Natural killer cell (primary cell): Measurements from ENCODE around the gene BIRC7. TPM values are rescaled to one million over a fixed set of nuclear protein-coding genes. Genes with fewer than 3 reads are reported as not detected.

Experiments used
- ATAC-seq, 3 donors: fragments of 150-1000 bp in 2 of 3; fragments of 200-7000 bp in 1 of 3; cut with Tn5 transposase; 1 replicate in 1 of 3; 2 replicates in 2 of 3; pipeline ENCODE4 v1.10.0; 2021; ENCODE audit warnings: mild to moderate bottlenecking in 2 of 3, moderate library complexity in 2 of 3
- DNase-seq, 2 donors: peaks; one replicate each; pipeline versions ENCODE4 v3.0.0 to v3.0.0-alpha.2; 2013 to 2021; ENCODE audit warnings: mixed read lengths in 1 of 2
- H3K27ac ChIP-seq: one replicate; pipeline ENCODE4 v1.5.1; 2013; ENCODE audit warnings: mild to moderate bottlenecking, low read length
- H3K27me3 ChIP-seq: one replicate; pipeline ENCODE4 v1.6.1; 2013; ENCODE audit warnings: low read length; ENCODE audit not compliant: control insufficient read depth, insufficient read depth
- H3K36me3 ChIP-seq: one replicate; pipeline ENCODE4 v1.6.1; 2013; ENCODE audit warnings: low read length; ENCODE audit not compliant: control insufficient read depth, insufficient read depth
- H3K4me1 ChIP-seq: one replicate; pipeline ENCODE4 v1.6.1; 2013; ENCODE audit warnings: low read length; ENCODE audit not compliant: control insufficient read depth, insufficient read depth
- H3K4me3 ChIP-seq: one replicate; pipeline ENCODE4 v1.5.1; 2013; ENCODE audit warnings: low read length
- H3K9me3 ChIP-seq: one replicate; pipeline ENCODE4 v1.6.1; 2013; ENCODE audit warnings: low read length; ENCODE audit not compliant: control insufficient read depth, insufficient read depth
- H3K27ac Mint-ChIP-seq, 2 donors: one replicate each; pipeline ENCODE4 v1.8.0; 2022; ENCODE audit warnings: mild to moderate bottlenecking in 2 of 2, mixed read lengths in 2 of 2, moderate library complexity in 1 of 2
- H3K27me3 Mint-ChIP-seq, 2 donors: one replicate each; pipeline ENCODE4 v1.8.0; 2022; ENCODE audit warnings: low read depth in 2 of 2, mixed read lengths in 2 of 2
- H3K36me3 Mint-ChIP-seq: one replicate; pipeline ENCODE4 v1.8.0; 2022; ENCODE audit warnings: mixed read lengths
- H3K4me1 Mint-ChIP-seq, 2 donors: one replicate each; pipeline ENCODE4 v1.8.0; 2022; ENCODE audit warnings: mixed read lengths in 2 of 2
- H3K4me3 Mint-ChIP-seq: one replicate; pipeline ENCODE4 v1.8.0; 2022; ENCODE audit warnings: mild to moderate bottlenecking, moderate library complexity, mixed read lengths
- H3K9me3 Mint-ChIP-seq, 2 donors: one replicate each; pipeline ENCODE4 v1.8.0; 2022; ENCODE audit warnings: mixed read lengths in 2 of 2
- WGBS: methylation state at CpG from one replicate; pipeline ENCODE4 v1.1.7; 2013; ENCODE audit warnings: missing lambda C conversion rate; ENCODE audit not compliant: insufficient coverage; 5-methylcytosine and 5-hydroxymethylcytosine counted together
- intact Hi-C: fragments of 100-400 bp; cut with micrococcal nuclease; formaldehyde crosslinking; loops from one replicate; pipeline ENCODE4 v1.14.2; 2022
- total RNA-seq, 4 donors: library from RNA; stranded (reverse); fragments of 120-200 nt in 1 of 4; gene quantifications; one replicate each; pipeline versions ENCODE4 v1.2.3 to v1.2.4, GENCODE V29; 2013 to 2022
- TF ChIP-seq, protein P1 (sequence below): fragments of 200-600 bp; IDR thresholded peaks from one replicate; pipeline ENCODE4 v1.8.0; 2022; ENCODE audit warnings: antibody characterized with exemption

The BIRC7 gene
- total RNA-seq, 3 donors from 2014 or later (not counting 1 experiment from before 2014, with no cell fraction given) = not detected

- Mint-ChIP-seq H3K27ac (no peak overlapping the region), H3K36me3 (no peaks in the 10 kb centered on the region), H3K27me3 (no peaks in the 10 kb centered on the region), H3K4me1 (no peaks in the 10 kb centered on the region), H3K9me3 (no peaks in the 10 kb centered on the region), H3K4me3 (no peak overlapping the region)
- WGBS = 93% methylated on average over 12 of the region's 13 CpGs
- Histone ChIP-seq H3K4me3 (no peak overlapping the region), H3K27ac (no peak overlapping the region), H3K36me3 (peaks cover 24% of the 10 kb centered on the region), H3K4me1 (no peaks in the 10 kb centered on the region), H3K27me3 (no peaks in the 10 kb centered on the region), H3K9me3 (no peaks in the 10 kb centered on the region)
- intact Hi-C loops = no loop called here
- DNase-seq (no peak), ATAC-seq (no peak)
- TF ChIP-seq, protein P1, sequence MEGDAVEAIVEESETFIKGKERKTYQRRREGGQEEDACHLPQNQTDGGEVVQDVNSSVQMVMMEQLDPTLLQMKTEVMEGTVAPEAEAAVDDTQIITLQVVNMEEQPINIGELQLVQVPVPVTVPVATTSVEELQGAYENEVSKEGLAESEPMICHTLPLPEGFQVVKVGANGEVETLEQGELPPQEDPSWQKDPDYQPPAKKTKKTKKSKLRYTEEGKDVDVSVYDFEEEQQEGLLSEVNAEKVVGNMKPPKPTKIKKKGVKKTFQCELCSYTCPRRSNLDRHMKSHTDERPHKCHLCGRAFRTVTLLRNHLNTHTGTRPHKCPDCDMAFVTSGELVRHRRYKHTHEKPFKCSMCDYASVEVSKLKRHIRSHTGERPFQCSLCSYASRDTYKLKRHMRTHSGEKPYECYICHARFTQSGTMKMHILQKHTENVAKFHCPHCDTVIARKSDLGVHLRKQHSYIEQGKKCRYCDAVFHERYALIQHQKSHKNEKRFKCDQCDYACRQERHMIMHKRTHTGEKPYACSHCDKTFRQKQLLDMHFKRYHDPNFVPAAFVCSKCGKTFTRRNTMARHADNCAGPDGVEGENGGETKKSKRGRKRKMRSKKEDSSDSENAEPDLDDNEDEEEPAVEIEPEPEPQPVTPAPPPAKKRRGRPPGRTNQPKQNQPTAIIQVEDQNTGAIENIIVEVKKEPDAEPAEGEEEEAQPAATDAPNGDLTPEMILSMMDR = no peak
These were observed 49.3 kb downstream of the BIRC7 start for GRCh38 chr20:63284981-63285524.

GRCh38 chr20:63285636-63286615 lies 50.2 kb downstream of the BIRC7 start:
- DNase-seq (no peak), ATAC-seq (no peak)
- intact Hi-C loops = no loop called here
- Mint-ChIP-seq H3K9me3 (no peaks in the 10 kb centered on the region), H3K27ac (no peak overlapping the region), H3K27me3 (no peaks in the 10 kb centered on the region), H3K36me3 (no peaks in the 10 kb centered on the region), H3K4me1 (no peaks in the 10 kb centered on the region), H3K4me3 (no peak overlapping the region)
- H3K27me3 ChIP-seq = no peaks in the 10 kb centered on the region
- H3K36me3 ChIP-seq = peaks cover 23% of the 10 kb centered on the region
- TF ChIP-seq, protein P1 = no peak
- no peak overlapping the region for H3K4me3 ChIP-seq
- H3K4me1 ChIP-seq = no peaks in the 10 kb centered on the region
- no peak overlapping the region for H3K27ac ChIP-seq
- H3K9me3 ChIP-seq = no peaks in the 10 kb centered on the region
- 95% methylated on average over 44 of the region's 44 CpGs for WGBS

DNA sequence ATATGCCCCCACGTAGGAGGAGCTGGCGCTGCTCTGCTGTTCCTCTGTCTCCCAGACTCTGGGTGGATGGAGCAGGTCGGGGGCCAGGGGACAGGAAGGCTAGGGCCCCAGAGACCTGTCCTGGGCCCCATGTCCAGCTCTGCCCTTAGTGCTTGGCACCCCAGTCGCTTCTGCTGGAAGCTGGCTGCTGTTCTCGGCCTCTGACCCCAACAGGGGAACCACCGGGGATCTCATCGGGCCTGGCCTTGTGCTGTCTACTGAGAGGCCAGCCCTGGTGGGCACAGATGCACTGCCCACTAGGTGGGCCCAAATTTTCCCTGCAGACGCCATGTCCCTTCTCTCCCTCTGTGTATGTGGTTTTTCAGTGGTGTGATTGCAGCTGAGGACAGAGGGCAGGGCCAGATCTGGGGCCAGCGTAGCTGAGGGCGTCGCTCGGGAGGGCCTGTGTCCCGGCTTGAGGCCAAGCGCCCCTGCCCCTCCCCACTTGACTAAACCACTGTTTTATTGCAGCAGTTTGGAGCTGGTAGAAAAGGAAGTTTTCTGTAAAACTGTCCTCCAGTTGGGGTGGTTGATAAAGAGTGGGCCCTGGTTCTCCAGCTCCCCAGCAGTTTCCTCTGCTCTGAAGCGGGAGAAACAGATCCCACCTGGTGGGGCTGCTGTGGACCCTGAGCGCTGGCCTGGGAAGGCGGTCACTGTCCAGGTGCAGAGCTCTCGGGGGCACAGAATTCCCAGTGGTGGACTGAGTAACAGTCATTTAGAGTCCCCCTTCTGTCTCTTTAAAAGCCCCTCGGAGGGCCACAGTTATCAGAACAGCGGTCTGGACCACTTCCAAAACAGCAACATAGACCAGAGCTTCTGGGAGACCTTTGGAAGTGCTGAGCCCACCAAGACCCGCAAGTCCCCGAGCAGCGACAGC lies 51.3 kb downstream of the BIRC7 start:
- 93% methylated on average over 21 of the region's 23 CpGs for WGBS
- Histone ChIP-seq H3K9me3 (no peaks in the 10 kb centered on the region), H3K27me3 (no peaks in the 10 kb centered on the region), H3K36me3 (peaks cover 18% of the 10 kb centered on the region), H3K4me3 (no peak overlapping the region), H3K27ac (no peak overlapping the region), H3K4me1 (no peaks in the 10 kb centered on the region)
- TF ChIP-seq, protein P1 = no peak
- no peaks in the 10 kb centered on the region for H3K9me3 Mint-ChIP-seq
- no peak for DNase-seq
- H3K36me3 Mint-ChIP-seq = no peaks in the 10 kb centered on the region
- H3K4me3 Mint-ChIP-seq = no peak overlapping the region
- H3K27ac Mint-ChIP-seq = no peak overlapping the region
- no peak for ATAC-seq
- no peaks in the 10 kb centered on the region for H3K4me1 Mint-ChIP-seq
- intact Hi-C loops = no loop called here
- H3K27me3 Mint-ChIP-seq = no peaks in the 10 kb centered on the region
